ENCODE measurements around the gene PALM. TPM values are rescaled to one million over a fixed set of nuclear protein-coding genes. Genes with fewer than 3 reads are reported as not detected.
A peak's percentile ranks its signal among the peaks of the same experiment; 100 is the strongest.

The PALM gene
- total and polyA plus RNA-seq, 9 of the 15 experiments (the other 6 are each of a cell fraction or from before 2014, with no cell fraction given): 0.04 to 6.6 (median 1.7) TPM

- TF ChIP-seq TFAP4 (CRISPR knock-in tag; IDR thresholded peaks at IDR 0.05; ENCODE audit: borderline replicate concordance) (peak; percentile 54; the same call in 1 of the 2 replicates), REST (IDR thresholded peaks at IDR 0.05; ENCODE audit: borderline replicate concordance) (peak; percentile 19; the same call in 1 of the 2 replicates), REST (CRISPR knock-in tag; IDR thresholded peaks at IDR 0.05; ENCODE audit: low read depth) (no peak), CBX1 (IDR thresholded peaks at IDR 0.05; ENCODE audit: low read depth) (0 out of 2 replicates have a peak, but pooled peaks have one; percentile 54), ZNF408 (CRISPR knock-in tag; IDR thresholded peaks at IDR 0.05; ENCODE audit: low read depth) (no peak), SMC3 (conservative IDR thresholded peaks at IDR 0.05; ENCODE audit: insufficient read depth, low read depth, low read length) (peak; percentile 66), POLR2G (IDR thresholded peaks at IDR 0.05; ENCODE audit: low read depth, low read length) (0 out of 2 replicates have a peak, but pooled peaks have one; percentile 17)
Measured at GRCh38 chr19:737591-738093, 28.9 kb downstream of the PALM start (continued).

Measured in K562 (cell line).